K562 (cell line): Measurements from ENCODE around the gene FOSL2. TPM values are rescaled to one million over a fixed set of nuclear protein-coding genes. Genes with fewer than 3 reads are reported as not detected.

ENCODE experiments used
- ATAC-seq: fragments of 200-7000 bp; cut with Tn5 transposase; 3 replicates; pipeline ENCODE4 v1.9.1; 2020; ENCODE audit warnings: moderate library complexity
- BruUV-seq: library from RNA; stranded (reverse); fragments of 400-500 nt; replicated peaks from 2 replicates; lab custom pipeline; 2021; lab: Mats Ljungman, UMichigan
- CTCF ChIA-PET: fragments of 300-600 bp; formaldehyde crosslinking; extraction: SDS; loops from one replicate; lab custom pipeline; 2021; ENCODE audit warnings: low intra/inter-chr PET ratio; lab: Yijun Ruan, JAX
- POLR2A ChIA-PET: fragments of 300-600, 350-650 bp; sonication (Branson Sonifier 250); formaldehyde crosslinking; extraction: SDS; loops from one replicate; lab custom pipeline; 2021; ENCODE audit warnings: antibody characterized with exemption, inconsistent platforms; lab: Yijun Ruan, JAX
- DNase-seq, 4 experiments: peaks; one replicate each; pipeline versions ENCODE4 v3.0.0 to v3.0.0-alpha.2; 2011 to 2018; ENCODE audit warnings: low spot score in 3 of 4, mixed read lengths in 3 of 4; ENCODE audit errors: extremely low read depth in 1 of 4
- FAIRE-seq: peaks from 2 replicates; lab custom pipeline; 2011; peaks lifted over from hg19 to GRCh38; lab: Jason Lieb, UNC
- H2AFZ ChIP-seq: 2 replicates; pipeline ENCODE4 v1.6.0; 2011; ENCODE audit warnings: low read depth, low read length, control low read depth, inconsistent platforms
- H3K27ac ChIP-seq: fragments of 200-600 bp; 3 replicates; pipeline ENCODE4 v1.8.0; 2011; ENCODE audit warnings: low read depth, mild to moderate bottlenecking, control low read depth, inconsistent platforms, low read length, moderate library complexity, mixed read lengths; ENCODE audit errors: extremely low read depth
- H3K27me3 ChIP-seq, 2 experiments: fragments of 300-600 bp in 1 of 2; 2 replicates in 1 of 2; 3 replicates in 1 of 2; pipeline versions ENCODE4 v1.6.0 to v1.8.0; 2011; ENCODE audit warnings: inconsistent platforms in 2 of 2, low read length in 2 of 2, mild to moderate bottlenecking in 1 of 2, mixed read lengths in 1 of 2, moderate library complexity in 1 of 2; ENCODE audit not compliant: control insufficient read depth in 2 of 2, insufficient read depth in 2 of 2
- H3K36me3 ChIP-seq: fragments of 300-600 bp; 3 replicates; pipeline ENCODE4 v1.8.0; 2011; ENCODE audit warnings: mild to moderate bottlenecking, low read length, inconsistent platforms; ENCODE audit not compliant: control insufficient read depth, insufficient read depth
- H3K4me1 ChIP-seq, 2 experiments: fragments of 200-600 bp in 1 of 2; replicated peaks in 1 of 2; 2 replicates in 1 of 2; 3 replicates in 1 of 2; pipeline versions ENCODE4 v1.5.1 to v1.8.0; 2011; ENCODE audit warnings: inconsistent platforms in 2 of 2, low read length in 2 of 2, mild to moderate bottlenecking in 1 of 2, mixed read lengths in 1 of 2, moderate library complexity in 1 of 2; ENCODE audit not compliant: control insufficient read depth in 2 of 2, insufficient read depth in 2 of 2
- H3K4me2 ChIP-seq: 2 replicates; pipeline ENCODE4 v1.6.1; 2011; ENCODE audit warnings: low read length, control low read depth, inconsistent platforms, mixed read lengths; ENCODE audit not compliant: insufficient read depth
- H3K4me3 ChIP-seq: fragments of 200-600 bp; sonication (generic), shearing (Covaris generic); 2 replicates; pipeline ENCODE4 v1.5.1; 2016; ENCODE audit warnings: control low read depth, inconsistent platforms
- H3K79me2 ChIP-seq: fragments of 200-600 bp; 3 replicates; pipeline ENCODE4 v1.8.0; 2011; ENCODE audit warnings: low read length, inconsistent platforms; ENCODE audit not compliant: control insufficient read depth, insufficient read depth
- H3K9ac ChIP-seq, 2 experiments: 2 replicates each; pipeline versions ENCODE4 v1.6.0 to v1.6.1; 2011; ENCODE audit warnings: low read depth in 2 of 2, low read length in 2 of 2, control low read depth in 1 of 2, inconsistent platforms in 1 of 2, mild to moderate bottlenecking in 1 of 2, mixed read lengths in 1 of 2; ENCODE audit not compliant: insufficient read depth in 1 of 2
- H3K9me1 ChIP-seq: one replicate; pipeline ENCODE4 v1.6.0; 2011; ENCODE audit warnings: inconsistent platforms, mild to moderate bottlenecking, low read length, moderate library complexity; ENCODE audit not compliant: control insufficient read depth, insufficient read depth
- H3K9me3 ChIP-seq: replicated peaks from 2 replicates; pipeline ENCODE4 v1.5.1; 2011; ENCODE audit warnings: low read depth, low read length, inconsistent platforms; ENCODE audit not compliant: control insufficient read depth, insufficient read depth
- H4K20me1 ChIP-seq: replicated peaks from 2 replicates; pipeline ENCODE4 v1.6.1; 2011; ENCODE audit warnings: low read length, inconsistent platforms, mixed read lengths; ENCODE audit not compliant: control insufficient read depth, insufficient read depth
- ETV5 ChIP-seq: sonication (generic); formaldehyde crosslinking; IDR thresholded peaks from 2 replicates; pipeline ENCODE4 v1.4.0; 2020; ENCODE audit warnings: low read depth, mild to moderate bottlenecking, missing genetic modification reagents
- GTF2A2 ChIP-seq: IDR thresholded peaks from 2 replicates; pipeline ENCODE4 v1.6.1; 2016; ENCODE audit warnings: mild to moderate bottlenecking, missing genetic modification characterization, missing compliant biosample characterization
- MCM2 ChIP-seq: fragments of 450-650 bp; IDR thresholded peaks from 2 replicates; pipeline ENCODE4 v1.6.1; 2017; ENCODE audit warnings: low read depth, mild to moderate bottlenecking
- NR0B1 ChIP-seq: fragments of 450-650 bp; IDR thresholded peaks from one replicate; pipeline ENCODE4 v1.6.1; 2018; ENCODE audit warnings: mild to moderate bottlenecking, moderate library complexity; ENCODE audit not compliant: partially characterized antibody
- POLR2AphosphoS2 ChIP-seq: IDR thresholded peaks from 2 replicates; pipeline ENCODE4 v1.6.1; 2012; ENCODE audit warnings: low read length, improper control_type of control experiment
- POLR2B ChIP-seq: fragments of 450-650 bp; IDR thresholded peaks from 2 replicates; pipeline ENCODE4 v1.6.1; 2018; ENCODE audit warnings: low read depth; ENCODE audit not compliant: partially characterized antibody
- SAFB2 ChIP-seq: fragments of 200-400 bp; formaldehyde crosslinking; IDR thresholded peaks from 2 replicates; pipeline ENCODE4 v1.6.1; 2018; ENCODE audit warnings: borderline replicate concordance, low read length, low read depth, moderate library complexity; ENCODE audit not compliant: severe bottlenecking
- STAT5A ChIP-seq: IDR thresholded peaks from 2 replicates; pipeline ENCODE4 v1.6.1; 2012; ENCODE audit warnings: low read length, inconsistent platforms, borderline replicate concordance
- STAT5B ChIP-seq: fragments of 250-450 bp; sonication (Bioruptor Pico); IDR thresholded peaks from 2 replicates; pipeline ENCODE4 v1.8.0; 2021; ENCODE audit warnings: mild to moderate bottlenecking, inconsistent platforms
- TFAM ChIP-seq: fragments of 250-450 bp; sonication (Bioruptor Pico); conservative IDR thresholded peaks from 2 replicates; pipeline ENCODE4 v1.5.0; 2021; ENCODE audit warnings: mild to moderate bottlenecking, moderate library complexity
- TFE3 ChIP-seq: fragments of 450-650 bp; formaldehyde crosslinking; IDR thresholded peaks from 2 replicates; pipeline ENCODE4 v1.4.0; 2020; ENCODE audit warnings: mild to moderate bottlenecking, mixed read lengths
- ZNF408 ChIP-seq: fragments of 250-450 bp; sonication (Bioruptor Pico); IDR thresholded peaks from 2 replicates; pipeline ENCODE4 v1.4.0; 2020; ENCODE audit warnings: low read depth, mild to moderate bottlenecking, moderate library complexity
- ZNF518B ChIP-seq: fragments of 250-450 bp; sonication (Bioruptor Pico); IDR thresholded peaks from 2 replicates; pipeline ENCODE4 v1.5.0; 2021; ENCODE audit warnings: mild to moderate bottlenecking, moderate library complexity
- ZNF589 ChIP-seq: fragments of 200-800 bp; sonication (Bioruptor generic); IDR thresholded peaks from 2 replicates; pipeline ENCODE4 v1.6.1; 2016; ENCODE audit warnings: low read depth, missing genetic modification characterization, missing compliant biosample characterization
- ZNF764 ChIP-seq: fragments of 250-450 bp; sonication (Bioruptor Pico); IDR thresholded peaks from 2 replicates; pipeline ENCODE4 v1.4.0; 2020; ENCODE audit warnings: low read depth, mild to moderate bottlenecking, moderate library complexity
- WGBS: fragments of 100-300 bp; shearing (Covaris generic); methylation state at CpG from one replicate; pipeline ENCODE4 v1.1.6; 2016; ENCODE audit warnings: low coverage, mixed read lengths; ENCODE audit not compliant: insufficient coverage; ENCODE audit errors: missing lambda C conversion rate; 5-methylcytosine and 5-hydroxymethylcytosine counted together
- in situ Hi-C: fragments of 300-500 bp; cut with MboI; formaldehyde crosslinking; loops from 4 replicates; pipeline ENCODE4 v1.15.0; 2018; ENCODE audit warnings: inconsistent platforms, mixed read lengths
- intact Hi-C: fragments of 100-400 bp; cut with micrococcal nuclease; formaldehyde crosslinking; loops from 2 replicates; pipeline ENCODE4 v1.14.2; 2022
- polyA plus RNA-seq, 8 experiments: library from polyadenylated mRNA; depleted of rRNA in 4 of 8; stranded (reverse) in 5 of 8; unstranded in 3 of 8; fragments of >200 nt; fragmentation: Nextera tagmentation in 2 of 8; fragmentation: Illumina TruSeq in 1 of 8; extraction: Ambion mirVana in 2 of 8; extraction: Trizol in 1 of 8; gene quantifications; 2 replicates each; pipeline versions ENCODE4 v1.2.1 to v1.2.3, GENCODE V29; 2011 to 2014; ENCODE audit warnings: inconsistent platforms in 1 of 8, missing spikeins in 1 of 8
- total RNA-seq, 7 experiments: library from RNA; depleted of rRNA in 6 of 7; stranded (reverse); fragments of >200 nt in 6 of 7; fragmentation: Illumina TruSeq in 2 of 7; extraction: Trizol in 2 of 7; gene quantifications; 2 replicates each; pipeline versions ENCODE4 v1.2.1 to v1.2.3, GENCODE V29; 2011 to 2021; ENCODE audit warnings: low replicate concordance in 1 of 7

Gene FOSL2
- total and polyA plus RNA-seq, 9 of the 15 experiments (the other 6 are each of a cell fraction or from before 2014, with no cell fraction given): 0.04 to 2.9 (median 0.80) TPM

- DNase-seq (peak; percentile 39 to 90 (median 62)), FAIRE-seq (peak; percentile 99), ATAC-seq (peak; percentile 53)
- H3K9ac ChIP-seq: peak overlapping the region; percentile 58 to 83
- H3K27me3 ChIP-seq: no peaks in the 10 kb centered on the region
- H3K9me3 ChIP-seq: no peaks in the 10 kb centered on the region
- peak overlapping the region; percentile 56 for H3K4me2 ChIP-seq
- H3K36me3 ChIP-seq: no peaks in the 10 kb centered on the region
- peaks cover 64 to 75% of the 10 kb centered on the region in 2 experiments for H3K4me1 ChIP-seq
- 33% methylated on average over 26 of the region's 28 CpGs for WGBS
- no peaks in the 10 kb centered on the region for H3K79me2 ChIP-seq
- H4K20me1 ChIP-seq: no peaks in the 10 kb centered on the region
- peak overlapping the region; percentile 98 for H2AFZ ChIP-seq
- intact Hi-C loops (loop anchor here (2.0 kb wide), 1 partner anchor 31 kb away; no protein-coding TSS in a partner anchor), in situ Hi-C loops (no loop called here)
- no TSS peak for BruUV-seq
- ChIA-PET CTCF (no interaction called here), POLR2A (interaction anchor here (0.7 kb wide), 1 partner anchor 9 kb away, joined by 3 read pairs; no protein-coding TSS in a partner anchor)
- no peak overlapping the region for H3K4me3 ChIP-seq
- H3K27ac ChIP-seq: peak overlapping the region; percentile 74
- H3K9me1 ChIP-seq: peaks cover 6% of the 10 kb centered on the region
- TF ChIP-seq GTF2A2 (tag): no peak
- TF ChIP-seq ZNF589 (CRISPR knock-in tag): peak; percentile 97
- no peak for TF ChIP-seq TFE3 (CRISPR knock-in tag)
- no peak for TF ChIP-seq ZNF764 (CRISPR knock-in tag)
- TF ChIP-seq NR0B1: no peak
- TF ChIP-seq MCM2: no peak
- no peak for TF ChIP-seq STAT5A
- no peak for TF ChIP-seq STAT5B (CRISPR knock-in tag)
- no peak for TF ChIP-seq TFAM (CRISPR knock-in tag)
- TF ChIP-seq POLR2AphosphoS2: no peak
- TF ChIP-seq POLR2B: no peak
- no peak for TF ChIP-seq SAFB2
- 0 out of 2 replicates have a peak, but pooled peaks have one; percentile 55 for TF ChIP-seq ETV5 (CRISPR knock-in tag)
- TF ChIP-seq ZNF408 (CRISPR knock-in tag): no peak
- no peak for TF ChIP-seq ZNF518B (CRISPR knock-in tag)
Measured at GRCh38 chr2:28359222-28360057, 33.2 kb upstream of the FOSL2 start.
